Right lobe of liver (tissue), 6 donors: ENCODE results near the gene MYO15B. TPM values are rescaled to one million over a fixed set of nuclear protein-coding genes. Genes with fewer than 3 reads are reported as not detected.

Experiments used
- ATAC-seq, 4 donors: fragments of 200-7000 bp; cut with Tn5 transposase; one replicate each; pipeline ENCODE4 v1.9.1; 2020; ENCODE audit warnings: mild to moderate bottlenecking in 4 of 4, moderate library complexity in 4 of 4
- DNase-seq, 3 donors: peaks; one replicate each; pipeline ENCODE4 v3.0.0-alpha.2; 2020
- H3K27ac ChIP-seq, 3 donors: fragments of 200-600 bp; one replicate each; pipeline ENCODE4 v1.8.0; 2022
- H3K27me3 ChIP-seq, 2 donors: fragments of 200-600 bp; one replicate each; pipeline ENCODE4 v1.8.0; 2022
- H3K36me3 ChIP-seq, 4 donors: fragments of 200-600 bp; sonication (generic) in 1 of 4; one replicate each; pipeline versions ENCODE4 v1.5.1 to v1.8.0; 2017 to 2022; ENCODE audit warnings: control low read depth in 1 of 4
- H3K4me1 ChIP-seq, 4 donors: fragments of 200-600 bp; sonication (generic) in 1 of 4; one replicate each; pipeline versions ENCODE4 v1.5.1 to v1.8.0; 2017 to 2022; ENCODE audit warnings: control low read depth in 1 of 4
- H3K4me3 ChIP-seq, 3 donors: fragments of 200-600 bp; one replicate each; pipeline ENCODE4 v1.8.0; 2022
- H3K9me3 ChIP-seq, 4 donors: fragments of 200-600 bp; sonication (generic) in 1 of 4; one replicate each; pipeline versions ENCODE4 v1.5.1 to v1.8.0; 2017 to 2022; ENCODE audit warnings: control low read depth in 1 of 4
- POLR2A ChIP-seq: fragments of 450-650 bp; IDR thresholded peaks from one replicate; pipeline ENCODE4 v1.6.1; 2017; ENCODE audit warnings: antibody characterized with exemption, mild to moderate bottlenecking
- WGBS: methylation state at CpG from one replicate; pipeline ENCODE4 v1.1.6; 2018; ENCODE audit warnings: low coverage, low lambda C conversion rate; ENCODE audit not compliant: insufficient coverage; ENCODE audit errors: missing lambda C conversion rate; 5-methylcytosine and 5-hydroxymethylcytosine counted together
- intact Hi-C, 2 donors: fragments of 100-400 bp; cut with DNase I; formaldehyde crosslinking; loops; one replicate each; pipeline versions ENCODE4 v1.11.2 to v1.14.1; 2022
- total RNA-seq, 6 experiments: library from RNA; depleted of rRNA in 2 of 6; stranded (reverse); fragments of >200 nt in 2 of 6; fragmentation: NEBNext Ultra II Directional in 3 of 6; extraction: Animal tissue kit (Norgen Biotek cat#: 25700) in 3 of 6; gene quantifications; one replicate each; pipeline versions ENCODE4 v1.1.0 to v1.2.4, GENCODE V29; 2016 to 2023
- TF ChIP-seq, protein P1 (sequence below), 4 donors: fragments of 200-600 bp in 3 of 4; fragments of 450-650 bp in 1 of 4; IDR thresholded peaks; one replicate each; pipeline versions ENCODE4 v1.5.1 to v1.8.0; 2016 to 2022; ENCODE audit warnings: antibody characterized with exemption in 4 of 4, mild to moderate bottlenecking in 2 of 4
- donor health status: DM: no; HTN: yes; CAD: no.
- donor health status: DM: no; HTN: no; CAD: no.
- donor health status: DM: no; HTN: no; CAD: no.
- donor health status: DM: no; HTN: yes; CAD: no.
- donor health status: DM: no; HTN: yes; CAD: no.

Gene MYO15B
- total RNA-seq, 6 experiments from 2014 or later, result 26.4 to 104 (median 52.9) TPM

DNA sequence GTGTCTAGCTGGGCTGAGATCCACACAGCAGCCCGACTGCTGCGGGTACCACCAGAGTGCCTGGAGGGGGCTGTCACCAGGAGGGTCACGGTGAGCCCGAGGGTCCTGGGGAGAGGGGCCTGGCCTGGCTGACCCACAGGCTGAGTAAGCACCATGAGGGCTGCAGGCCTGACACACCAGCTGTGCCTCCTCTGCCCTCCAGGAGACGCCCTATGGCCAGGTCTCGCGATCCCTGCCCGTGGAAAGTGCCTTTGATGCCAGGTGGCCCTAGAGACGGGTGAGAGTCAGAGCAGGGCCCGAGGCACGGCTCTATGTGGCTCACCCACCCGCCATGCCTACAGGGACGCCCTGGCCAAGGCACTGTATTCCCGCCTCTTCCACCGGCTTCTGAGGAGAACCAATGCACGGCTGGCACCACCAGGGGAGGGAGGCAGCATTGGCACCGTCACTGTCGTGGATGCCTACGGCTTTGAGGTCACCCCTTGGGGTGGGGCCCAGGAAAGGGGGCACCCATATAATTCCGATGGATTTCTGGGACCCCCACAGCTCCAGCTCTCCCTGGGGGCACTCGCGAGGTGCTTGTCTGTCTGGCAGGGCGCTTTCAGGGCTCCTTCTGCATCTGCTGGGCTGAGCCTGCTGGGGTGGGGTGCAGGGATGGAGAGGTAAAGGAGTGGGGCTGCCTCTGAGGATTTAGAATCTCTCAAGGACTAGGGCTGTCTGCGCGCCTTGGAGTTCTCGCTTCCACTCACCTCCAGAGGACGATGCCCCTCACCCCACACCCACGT, 7.1 kb downstream of the MYO15B start:
- Histone ChIP-seq H3K36me3 (no peaks in the 10 kb centered on the region), H3K27ac (no peak overlapping the region), H3K9me3 (no peaks in the 10 kb centered on the region), H3K4me1 (peaks cover 0 to 3% (median 0%) of the 10 kb centered on the region in 4 donors), H3K4me3 (no peak overlapping the region), H3K27me3 (no peaks in the 10 kb centered on the region)
- DNase-seq (peak in 1 of 3 donors; percentile 45), ATAC-seq (no peak)
- WGBS, result 90% methylated on average over 7 of the region's 28 CpGs
- TF ChIP-seq, protein P1, sequence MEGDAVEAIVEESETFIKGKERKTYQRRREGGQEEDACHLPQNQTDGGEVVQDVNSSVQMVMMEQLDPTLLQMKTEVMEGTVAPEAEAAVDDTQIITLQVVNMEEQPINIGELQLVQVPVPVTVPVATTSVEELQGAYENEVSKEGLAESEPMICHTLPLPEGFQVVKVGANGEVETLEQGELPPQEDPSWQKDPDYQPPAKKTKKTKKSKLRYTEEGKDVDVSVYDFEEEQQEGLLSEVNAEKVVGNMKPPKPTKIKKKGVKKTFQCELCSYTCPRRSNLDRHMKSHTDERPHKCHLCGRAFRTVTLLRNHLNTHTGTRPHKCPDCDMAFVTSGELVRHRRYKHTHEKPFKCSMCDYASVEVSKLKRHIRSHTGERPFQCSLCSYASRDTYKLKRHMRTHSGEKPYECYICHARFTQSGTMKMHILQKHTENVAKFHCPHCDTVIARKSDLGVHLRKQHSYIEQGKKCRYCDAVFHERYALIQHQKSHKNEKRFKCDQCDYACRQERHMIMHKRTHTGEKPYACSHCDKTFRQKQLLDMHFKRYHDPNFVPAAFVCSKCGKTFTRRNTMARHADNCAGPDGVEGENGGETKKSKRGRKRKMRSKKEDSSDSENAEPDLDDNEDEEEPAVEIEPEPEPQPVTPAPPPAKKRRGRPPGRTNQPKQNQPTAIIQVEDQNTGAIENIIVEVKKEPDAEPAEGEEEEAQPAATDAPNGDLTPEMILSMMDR (IDR thresholded peaks at IDR 0.05), result no peak
- TF ChIP-seq POLR2A, result no peak
- intact Hi-C loops, result no loop called here

DNA sequence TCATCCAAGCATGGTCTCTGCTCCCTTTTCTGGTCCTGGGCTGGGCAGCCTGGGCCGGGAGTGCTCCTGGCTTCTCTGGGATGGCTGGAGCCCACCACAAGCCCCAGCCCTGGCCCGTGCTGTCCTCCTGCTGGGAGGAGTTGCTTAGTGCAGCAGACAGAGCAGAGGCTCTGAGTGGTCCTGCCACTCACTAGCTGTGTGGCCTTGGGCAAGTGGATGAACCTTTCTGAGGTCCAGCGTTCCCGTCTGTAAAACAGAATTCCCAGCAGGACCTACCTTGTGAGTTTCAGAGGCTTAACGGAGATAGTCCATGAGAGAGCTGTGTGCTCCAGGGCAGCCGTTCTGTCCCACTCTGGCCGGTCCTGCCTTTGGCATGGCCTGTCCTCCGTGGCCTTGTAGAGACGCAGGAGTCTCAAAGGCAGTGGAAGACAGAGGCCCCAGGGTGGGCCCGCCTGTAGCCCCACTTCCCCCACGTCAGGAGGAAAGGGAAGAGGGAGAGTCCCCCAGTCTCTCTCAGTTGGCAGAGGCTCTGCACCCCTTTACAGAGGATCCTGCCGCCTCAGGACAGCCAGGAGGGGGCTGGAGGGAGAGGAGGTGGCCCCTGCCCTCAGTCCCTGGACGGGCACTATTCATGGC, 7.8 kb downstream of the MYO15B start:
- intact Hi-C loops, result no loop called here
- H3K27ac ChIP-seq, result no peak overlapping the region
- DNase-seq (no peak), ATAC-seq (no peak)
- no CpG with 5 or more reads among the region's 13 CpGs for WGBS
- H3K4me1 ChIP-seq, result no peaks in the 10 kb centered on the region
- no peak overlapping the region for H3K4me3 ChIP-seq
- no peaks in the 10 kb centered on the region for H3K36me3 ChIP-seq
- no peak for TF ChIP-seq POLR2A
- TF ChIP-seq, protein P1 (IDR thresholded peaks at IDR 0.05), result no peak
- H3K27me3 ChIP-seq, result no peaks in the 10 kb centered on the region
- no peaks in the 10 kb centered on the region for H3K9me3 ChIP-seq

DNA sequence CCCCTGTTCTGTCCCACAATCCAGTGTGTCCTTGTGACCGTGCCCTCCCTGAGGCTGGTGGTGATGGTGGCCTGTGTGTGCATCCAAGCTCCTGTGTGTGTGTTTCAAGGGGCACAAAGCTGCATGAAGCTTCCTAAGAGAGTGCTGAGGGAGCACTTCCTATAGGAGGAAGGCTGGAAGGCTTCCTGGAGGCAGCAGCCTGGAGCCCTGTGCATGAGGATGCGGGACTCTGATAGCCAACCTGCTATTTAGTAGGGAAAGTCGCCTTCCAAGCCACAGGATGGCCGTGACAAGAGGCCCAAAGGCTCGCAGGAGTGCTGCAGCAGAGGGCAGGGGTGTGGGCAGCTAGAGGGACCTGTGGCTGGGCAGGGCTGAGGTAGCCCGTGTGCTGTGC, 8.3 kb downstream of the MYO15B start:
- Histone ChIP-seq H3K27me3 (no peaks in the 10 kb centered on the region), H3K27ac (no peak overlapping the region), H3K4me3 (no peak overlapping the region), H3K9me3 (no peaks in the 10 kb centered on the region), H3K4me1 (no peaks in the 10 kb centered on the region), H3K36me3 (no peaks in the 10 kb centered on the region)
- intact Hi-C loops, result no loop called here
- TF ChIP-seq, protein P1 (IDR thresholded peaks at IDR 0.05), result no peak
- no peak for TF ChIP-seq POLR2A
- DNase-seq, result no peak
- 75% methylated on average over 5 of the region's 6 CpGs for WGBS
- ATAC-seq, result no peak

DNA sequence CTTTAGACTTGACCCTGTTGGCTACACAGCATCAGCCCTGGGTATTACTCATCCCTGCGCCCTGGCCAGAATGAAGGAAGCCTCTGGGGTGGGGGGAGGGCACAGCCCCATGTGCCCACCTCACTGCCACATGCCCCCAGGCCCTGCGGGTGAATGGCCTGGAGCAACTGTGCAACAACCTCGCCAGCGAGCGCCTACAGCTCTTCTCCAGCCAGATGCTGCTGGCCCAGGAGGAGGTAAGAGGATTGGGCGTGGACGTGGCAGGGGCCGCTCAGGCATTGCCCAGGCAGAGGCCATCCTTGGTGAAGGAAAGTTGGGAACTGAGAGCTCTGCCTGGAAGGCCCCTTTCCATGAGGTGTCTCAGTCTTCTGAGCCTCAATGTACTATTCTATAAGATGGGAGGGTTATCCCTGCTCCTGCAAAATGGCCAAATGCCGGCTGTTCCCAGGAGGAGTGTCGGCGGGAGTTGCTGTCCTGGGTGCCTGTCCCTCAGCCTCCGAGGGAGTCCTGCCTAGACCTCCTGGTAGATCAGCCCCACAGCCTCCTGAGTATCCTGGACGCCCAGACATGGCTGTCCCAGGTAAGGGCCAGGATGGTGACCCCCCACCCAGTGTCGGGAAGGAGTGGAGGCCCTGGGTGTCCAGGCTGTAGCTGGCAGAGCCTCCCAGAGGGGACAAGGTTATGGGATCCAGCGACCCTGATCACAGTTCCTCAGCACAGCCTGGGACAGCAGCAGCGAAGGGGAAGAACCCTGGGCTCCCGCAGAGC, 8.9 kb downstream of the MYO15B start:
- Histone ChIP-seq H3K27me3 (no peaks in the 10 kb centered on the region), H3K36me3 (no peaks in the 10 kb centered on the region), H3K4me1 (no peaks in the 10 kb centered on the region), H3K4me3 (no peak overlapping the region), H3K9me3 (no peaks in the 10 kb centered on the region), H3K27ac (no peak overlapping the region)
- ATAC-seq (peak in 1 of 4 donors; percentile 3), DNase-seq (no peak)
- intact Hi-C loops, result no loop called here
- TF ChIP-seq, protein P1 (IDR thresholded peaks at IDR 0.05), result no peak
- TF ChIP-seq POLR2A, result no peak
- no CpG with 5 or more reads among the region's 17 CpGs for WGBS
